Immature natural killer cell (primary cell): ENCODE data around the gene KIF27. TPM values are rescaled to one million over a fixed set of nuclear protein-coding genes. Genes with fewer than 3 reads are reported as not detected.
"Not testable (repeated sequence)": the region's sequence is repeated elsewhere in the genome, so short reads cannot be mapped to it uniquely, and the experiment has no call there.

ENCODE experiments used
- DNase-seq, 3 donors: peaks; one replicate each; pipeline ENCODE4 v3.0.0; 2022; ENCODE audit warnings: mixed read lengths in 1 of 3
- H3K27ac Mint-ChIP-seq, 6 donors: one replicate each; pipeline ENCODE4 v1.8.0; 2020; ENCODE audit warnings: mixed read lengths in 6 of 6, mild to moderate bottlenecking in 5 of 6, inconsistent platforms in 4 of 6, moderate library complexity in 3 of 6
- H3K27me3 Mint-ChIP-seq, 3 donors: one replicate each; pipeline ENCODE4 v1.8.0; 2020 to 2021; ENCODE audit warnings: low read depth in 3 of 3, mild to moderate bottlenecking in 3 of 3, mixed read lengths in 3 of 3, moderate library complexity in 3 of 3, inconsistent platforms in 1 of 3
- H3K36me3 Mint-ChIP-seq, 3 donors: one replicate each; pipeline ENCODE4 v1.8.0; 2020; ENCODE audit warnings: mixed read lengths in 3 of 3, inconsistent platforms in 2 of 3, mild to moderate bottlenecking in 2 of 3
- H3K4me1 Mint-ChIP-seq, 2 donors: one replicate each; pipeline ENCODE4 v1.8.0; 2020; ENCODE audit warnings: inconsistent platforms in 2 of 2, mild to moderate bottlenecking in 2 of 2, mixed read lengths in 2 of 2, moderate library complexity in 1 of 2
- H3K4me3 Mint-ChIP-seq, 5 donors: one replicate each; pipeline ENCODE4 v1.8.0; 2020; ENCODE audit warnings: mild to moderate bottlenecking in 5 of 5, mixed read lengths in 5 of 5, inconsistent platforms in 3 of 5, moderate library complexity in 3 of 5
- H3K9me3 Mint-ChIP-seq, 6 donors: one replicate each; pipeline ENCODE4 v1.8.0; 2020; ENCODE audit warnings: mild to moderate bottlenecking in 6 of 6, mixed read lengths in 6 of 6, inconsistent platforms in 4 of 6, moderate library complexity in 3 of 6
- polyA plus RNA-seq, 3 donors: library from polyadenylated mRNA; unstranded; fragments of 300-500 nt; fragmentation: Illumina TruSeq; gene quantifications; one replicate each; pipeline ENCODE4 v1.2.3, GENCODE V29; 2021

Gene KIF27
- polyA plus RNA-seq, 3 donors from 2014 or later, result 1.5 to 1.8 (median 1.8) TPM

- Mint-ChIP-seq H3K4me3 (no peak overlapping the region), H3K9me3 (no peaks in the 10 kb centered on the region), H3K27ac (no peak overlapping the region), H3K36me3 (peaks cover 0 to 5% (median 3%) of the 10 kb centered on the region in 3 donors), H3K27me3 (no peaks in the 10 kb centered on the region), H3K4me1 (no peaks in the 10 kb centered on the region)
- DNase-seq, result no peak
Measured at GRCh38 chr9:83906144-83906543, 15.1 kb downstream of the KIF27 start.

GRCh38 chr9:83900615-83901014 is 20.6 kb downstream of the KIF27 start:
- H3K4me3 Mint-ChIP-seq, DNase-seq, H3K36me3 Mint-ChIP-seq, H3K9me3 Mint-ChIP-seq, H3K27me3 Mint-ChIP-seq, H3K4me1 Mint-ChIP-seq, H3K27ac Mint-ChIP-seq: not testable (repeated sequence)

DNA sequence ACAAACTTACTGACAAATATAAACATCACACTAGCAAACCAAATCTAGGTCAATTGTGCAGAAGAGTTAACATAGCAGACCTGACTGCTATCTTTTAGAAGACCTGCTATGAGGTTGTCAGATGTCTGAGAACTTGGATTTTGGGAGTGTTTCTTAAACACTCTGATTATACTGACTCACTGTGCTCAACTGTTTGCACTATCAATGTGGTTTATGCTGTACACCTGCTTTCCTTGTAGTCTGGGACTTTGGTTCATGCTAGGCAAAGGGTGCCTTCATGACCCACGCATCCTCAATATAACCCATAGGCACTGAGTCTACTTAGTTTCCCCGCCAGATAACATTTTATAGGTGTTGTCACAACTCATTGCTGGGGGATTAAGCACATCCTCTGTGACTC is 26.9 kb downstream of the KIF27 start:
- not testable (repeated sequence) for H3K4me1 Mint-ChIP-seq, H3K27ac Mint-ChIP-seq

GRCh38 chr9:83886498-83886897 is 34.7 kb downstream of the KIF27 start:
- not testable (repeated sequence) for DNase-seq, H3K27me3 Mint-ChIP-seq, H3K36me3 Mint-ChIP-seq

More for the DNA sequence above, 26.9 kb downstream of the KIF27 start:
- DNase-seq, H3K9me3 Mint-ChIP-seq, H3K36me3 Mint-ChIP-seq, H3K4me3 Mint-ChIP-seq, H3K27me3 Mint-ChIP-seq: not testable (repeated sequence)

DNA sequence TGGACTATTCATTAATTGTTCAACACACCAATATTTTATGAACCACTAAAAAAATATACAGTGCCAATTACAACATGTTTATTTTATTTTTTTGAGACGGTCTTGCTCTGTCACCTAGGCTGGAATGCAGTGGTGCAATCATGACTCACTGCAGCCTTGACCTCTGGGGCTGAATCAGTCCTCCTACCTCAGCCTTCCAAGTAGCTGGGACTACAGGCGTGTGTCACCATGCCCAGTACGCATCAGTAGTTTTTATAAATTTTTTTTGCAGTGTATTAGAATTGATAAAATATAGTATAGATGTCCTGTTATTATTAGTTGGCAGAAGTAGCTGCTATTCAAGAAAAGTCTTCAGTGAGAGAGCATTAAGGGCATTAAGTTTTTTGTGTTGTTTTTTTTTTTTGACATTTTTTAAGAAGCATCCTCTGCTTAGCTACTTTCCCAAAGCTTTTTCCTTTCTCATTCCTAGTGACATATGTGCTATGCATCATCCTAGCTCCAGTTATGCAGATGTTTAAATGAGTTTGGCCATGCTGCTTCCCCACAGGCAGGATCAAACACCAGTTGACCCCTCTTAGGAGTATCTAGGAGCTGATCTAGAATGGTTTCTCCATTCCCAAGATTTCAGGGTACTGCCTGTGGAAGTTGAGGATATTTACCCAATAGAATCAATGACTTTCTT is 35.5 kb downstream of the KIF27 start:
- not testable (repeated sequence) for H3K36me3 Mint-ChIP-seq, H3K27ac Mint-ChIP-seq, H3K9me3 Mint-ChIP-seq, H3K4me3 Mint-ChIP-seq, H3K27me3 Mint-ChIP-seq, DNase-seq, H3K4me1 Mint-ChIP-seq

More at GRCh38 chr9:83886498-83886897, 34.7 kb downstream of the KIF27 start:
- H3K4me1 Mint-ChIP-seq, H3K27ac Mint-ChIP-seq, H3K9me3 Mint-ChIP-seq, H3K4me3 Mint-ChIP-seq: not testable (repeated sequence)

GRCh38 chr9:83881687-83882408 is 39.4 kb downstream of the KIF27 start:
- H3K9me3 Mint-ChIP-seq, H3K4me3 Mint-ChIP-seq, H3K4me1 Mint-ChIP-seq, DNase-seq, H3K27ac Mint-ChIP-seq, H3K27me3 Mint-ChIP-seq: not testable (repeated sequence)
- H3K36me3 Mint-ChIP-seq, result peaks cover 3 to 10% (median 6%) of the 10 kb centered on the region in 3 donors

DNA sequence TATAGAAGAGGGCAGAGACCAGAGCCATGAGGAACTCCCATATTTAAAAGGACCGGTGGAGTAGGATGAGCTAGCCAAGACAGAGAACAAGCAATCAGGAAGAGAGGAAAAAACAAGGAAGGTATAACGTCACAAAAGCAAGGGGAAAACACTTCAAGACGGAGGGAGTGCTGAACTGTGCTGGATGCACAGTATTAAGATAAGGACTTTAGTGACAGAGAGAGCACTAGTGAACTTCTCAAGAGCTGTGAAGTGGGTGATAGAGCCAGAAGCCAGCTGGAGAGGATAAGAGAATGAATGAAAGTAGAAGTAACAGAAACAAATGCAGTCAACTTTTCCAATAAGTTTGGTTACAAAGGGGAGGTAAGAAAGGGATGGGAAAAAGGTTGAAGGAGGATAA is 45.7 kb downstream of the KIF27 start:
- H3K4me3 Mint-ChIP-seq, DNase-seq, H3K27ac Mint-ChIP-seq, H3K9me3 Mint-ChIP-seq, H3K27me3 Mint-ChIP-seq, H3K4me1 Mint-ChIP-seq: not testable (repeated sequence)
- H3K36me3 Mint-ChIP-seq, result peaks cover 4 to 16% (median 7%) of the 10 kb centered on the region in 3 donors

- not testable (repeated sequence) for H3K4me1 Mint-ChIP-seq, H3K9me3 Mint-ChIP-seq, DNase-seq, H3K36me3 Mint-ChIP-seq, H3K27ac Mint-ChIP-seq, H3K4me3 Mint-ChIP-seq, H3K27me3 Mint-ChIP-seq
Measured at GRCh38 chr9:83849895-83850294, 71.3 kb downstream of the KIF27 start.

GRCh38 chr9:83837070-83837643 is 84.1 kb downstream of the KIF27 start:
- not testable (repeated sequence) for H3K9me3 Mint-ChIP-seq, H3K27ac Mint-ChIP-seq, H3K4me3 Mint-ChIP-seq, H3K27me3 Mint-ChIP-seq, H3K36me3 Mint-ChIP-seq, H3K4me1 Mint-ChIP-seq, DNase-seq

GRCh38 chr9:83830426-83831071 is 90.7 kb downstream of the KIF27 start:
- not testable (repeated sequence) for H3K4me1 Mint-ChIP-seq, H3K4me3 Mint-ChIP-seq, H3K27ac Mint-ChIP-seq, H3K9me3 Mint-ChIP-seq, DNase-seq, H3K36me3 Mint-ChIP-seq, H3K27me3 Mint-ChIP-seq

- not testable (repeated sequence) for H3K4me3 Mint-ChIP-seq, H3K27ac Mint-ChIP-seq, H3K4me1 Mint-ChIP-seq, DNase-seq, H3K36me3 Mint-ChIP-seq, H3K9me3 Mint-ChIP-seq
- H3K27me3 Mint-ChIP-seq, result peaks cover 2 to 11% (median 6%) of the 10 kb centered on the region in 3 donors
Measured at GRCh38 chr9:83824986-83825623, 96.1 kb downstream of the KIF27 start.

- Mint-ChIP-seq H3K4me3 (peak within 1 kb of the TSS; percentile 75 to 88 (median 86)), H3K27me3 (peaks cover 4 to 10% (median 8%) of the 10 kb centered on the region in 3 donors)
Measured at GRCh38 chr9:83817356-83818278, 103.6 kb downstream of the KIF27 start, which contains the start of gene GKAP1. Gene GKAP1, minus strand, starts transcription at chr9:83817769. Its CDS starts 11,252 bp downstream, at chr9:83806517.

DNA sequence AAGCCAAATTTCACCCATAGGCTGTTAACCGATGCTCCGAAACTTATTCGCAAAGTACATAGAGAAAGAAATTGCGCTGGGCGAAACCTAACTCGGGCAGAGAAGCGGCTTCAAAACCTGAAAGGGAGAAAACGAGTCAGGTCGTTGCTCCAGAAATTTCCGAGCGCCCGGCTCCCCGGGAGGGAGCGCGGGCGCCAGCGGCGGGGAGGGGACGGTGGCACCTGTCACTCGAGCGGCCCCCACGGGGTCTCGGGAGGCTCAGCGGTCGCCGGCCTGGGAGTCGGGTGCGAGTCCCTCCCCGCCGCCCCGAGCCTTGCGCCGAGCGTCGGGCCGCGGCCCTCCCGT is 104.2 kb downstream of the KIF27 start:
- H3K27ac Mint-ChIP-seq, result peak overlapping the region; percentile 74 to 89 (median 79)
- not testable (repeated sequence) for H3K9me3 Mint-ChIP-seq, DNase-seq, H3K36me3 Mint-ChIP-seq
- peaks cover 3 to 10% (median 4%) of the 10 kb centered on the region in 3 donors for H3K27me3 Mint-ChIP-seq
- H3K4me1 Mint-ChIP-seq, result peaks cover 9 to 14% of the 10 kb centered on the region in 2 donors
- peak overlapping the region; percentile 75 to 88 (median 86) for H3K4me3 Mint-ChIP-seq

More at GRCh38 chr9:83817356-83818278, 103.6 kb downstream of the KIF27 start, which contains the start of gene GKAP1:
- Mint-ChIP-seq H3K27ac (peak within 1 kb of the TSS; percentile 74 to 89 (median 79)), H3K4me1 (peaks cover 9 to 14% of the 10 kb centered on the region in 2 donors)
- H3K9me3 Mint-ChIP-seq, H3K36me3 Mint-ChIP-seq: not testable (repeated sequence)
- peak; percentile 84 to 87 (median 85) for DNase-seq
